Gastrocnemius medialis (tissue), 4 donors: ENCODE measurements around the gene PRDX5. TPM values are rescaled to one million over a fixed set of nuclear protein-coding genes. Genes with fewer than 3 reads are reported as not detected.

Source experiments
- ATAC-seq, 2 donors: fragments of 150-250 bp; one replicate each; pipeline ENCODE4 v1.9.1; 2016
- DNase-seq, 2 donors: peaks; one replicate each; pipeline ENCODE4 v3.0.0-alpha.2; 2019
- H3K27ac ChIP-seq, 4 donors: fragments of 200-600 bp; sonication (generic); 1 replicate in 1 of 4; 2 replicates in 3 of 4; pipeline ENCODE4 v1.5.1; 2016 to 2018; ENCODE audit warnings: mild to moderate bottlenecking in 2 of 4, moderate library complexity in 1 of 4
- H3K27me3 ChIP-seq, 3 donors: fragments of 200-600 bp; sonication (generic) in 2 of 3; 1 replicate in 1 of 3; 2 replicates in 2 of 3; pipeline versions ENCODE4 v1.5.1 to v1.6.0; 2016 to 2019; ENCODE audit warnings: mild to moderate bottlenecking in 1 of 3, moderate library complexity in 1 of 3
- H3K36me3 ChIP-seq, 2 donors: fragments of 200-600 bp; sonication (generic) in 1 of 2; one replicate each; pipeline ENCODE4 v1.5.1; 2017 to 2018
- H3K4me1 ChIP-seq, 2 donors: fragments of 200-600 bp; sonication (generic) in 1 of 2; one replicate each; pipeline ENCODE4 v1.5.1; 2016 to 2017; ENCODE audit warnings: mild to moderate bottlenecking in 2 of 2
- H3K4me3 ChIP-seq, 4 donors: fragments of 200-600 bp; sonication (generic) in 3 of 4; 1 replicate in 1 of 4; 2 replicates in 3 of 4; pipeline ENCODE4 v1.5.1; 2016 to 2019; ENCODE audit warnings: mild to moderate bottlenecking in 2 of 4
- H3K9me3 ChIP-seq, 3 donors: fragments of 200-600 bp; sonication (generic) in 2 of 3; 1 replicate in 1 of 3; 2 replicates in 2 of 3; pipeline ENCODE4 v1.5.1; 2016 to 2019
- CTCF ChIP-seq, 5 experiments: fragments of 450-650 bp in 3 of 5; fragments of 200-600 bp in 2 of 5; sonication (generic) in 2 of 5; IDR thresholded peaks in 4 of 5; conservative IDR thresholded peaks in 1 of 5; 1 replicate in 4 of 5; 2 replicates in 1 of 5; pipeline ENCODE4 v1.5.1; 2016 to 2019; ENCODE audit warnings: antibody characterized with exemption in 5 of 5, mild to moderate bottlenecking in 3 of 5, moderate library complexity in 3 of 5
- POLR2A ChIP-seq, 2 donors: fragments of 450-650 bp; IDR thresholded peaks; one replicate each; pipeline ENCODE4 v1.6.1; 2017; ENCODE audit warnings: antibody characterized with exemption in 2 of 2, mild to moderate bottlenecking in 2 of 2, moderate library complexity in 2 of 2
- in situ Hi-C, 4 donors: fragments of 200-750 bp; cut with MboI; loops; one replicate each; pipeline versions ENCODE4 v1.15.0 to v1.8.0; 2017; ENCODE audit warnings: low sequenced_read_pairs in 4 of 4
- intact Hi-C: fragments of 100-400 bp; cut with DNase I; formaldehyde crosslinking; loops from one replicate; pipeline ENCODE4 v1.15.1; 2023; ENCODE audit warnings: low total_unique reads
- total RNA-seq, 4 donors: library from RNA; depleted of rRNA; stranded (reverse); fragments of >200 nt; gene quantifications; one replicate each; pipeline versions ENCODE4 v1.1.0 to v1.2.3, GENCODE V29; 2016

Gene PRDX5
- total RNA-seq, 4 donors from 2014 or later = 170 to 257 (median 219) TPM

DNA sequence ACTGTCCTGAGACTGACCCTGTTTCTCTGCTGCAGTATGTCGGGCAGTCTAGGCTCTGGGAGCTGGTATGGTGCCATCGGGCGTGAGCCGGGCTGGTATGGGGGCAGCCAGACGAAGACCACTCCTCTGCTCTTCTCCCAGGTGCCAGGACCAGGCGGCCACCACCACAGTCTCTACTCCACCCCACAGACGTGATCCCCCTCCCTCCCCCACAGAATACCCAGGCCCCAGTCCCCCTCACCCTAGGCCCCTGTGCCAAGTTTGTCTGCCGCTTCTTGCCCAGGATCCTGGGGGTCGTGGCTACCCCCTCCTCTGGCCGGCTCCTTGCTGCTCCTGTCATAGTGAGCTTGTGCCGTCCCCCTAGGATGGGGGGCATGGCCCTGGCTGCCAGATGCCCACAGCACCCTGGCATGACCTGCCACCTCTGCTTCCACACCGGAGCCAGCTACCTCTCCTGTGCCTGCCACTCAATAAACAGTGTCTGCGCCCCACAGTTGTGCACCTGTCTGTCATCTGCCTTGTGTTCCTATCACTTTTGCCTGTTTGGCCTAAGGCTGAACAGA lies 28.8 kb upstream of the PRDX5 start:
- no peak for TF ChIP-seq POLR2A (IDR thresholded peaks at IDR 0.05)
- no peak for TF ChIP-seq CTCF (IDR thresholded peaks at IDR 0.05 in 4 of 5, conservative IDR thresholded peaks at IDR 0.05 in 1 of 5)
- H3K4me3 ChIP-seq = no peak overlapping the region
- no peak for ATAC-seq
- peaks cover 20 to 31% (median 29%) of the 10 kb centered on the region in 3 donors for H3K27me3 ChIP-seq
- H3K9me3 ChIP-seq = no peaks in the 10 kb centered on the region
- intact Hi-C loops (no loop called here), in situ Hi-C loops (no loop called here)
- H3K4me1 ChIP-seq = peaks cover 12 to 21% of the 10 kb centered on the region in 2 donors
- H3K27ac ChIP-seq = no peak overlapping the region
- no peaks in the 10 kb centered on the region for H3K36me3 ChIP-seq
- DNase-seq = no peak

GRCh38 chr11:64290352-64291261 lies 27.3 kb upstream of the PRDX5 start:
- in situ Hi-C loops (no loop called here), intact Hi-C loops (no loop called here)
- Histone ChIP-seq H3K36me3 (no peaks in the 10 kb centered on the region), H3K9me3 (no peaks in the 10 kb centered on the region), H3K27ac (no peak overlapping the region), H3K4me3 (no peak overlapping the region), H3K4me1 (peaks cover 11 to 18% of the 10 kb centered on the region in 2 donors), H3K27me3 (peaks cover 34 to 46% (median 42%) of the 10 kb centered on the region in 3 donors)
- no peak for DNase-seq
- TF ChIP-seq POLR2A (IDR thresholded peaks at IDR 0.05) = no peak
- ATAC-seq = no peak

- Histone ChIP-seq H3K9me3 (no peaks in the 10 kb centered on the region), H3K4me1 (peaks cover 7 to 13% of the 10 kb centered on the region in 2 donors), H3K4me3 (peak within 1 kb of the TSS; percentile 30 to 38 (median 35)), H3K36me3 (no peaks in the 10 kb centered on the region), H3K27ac (no peak within 1 kb of the TSS), H3K27me3 (peaks cover 35 to 50% (median 46%) of the 10 kb centered on the region in 3 donors)
- TF ChIP-seq POLR2A (IDR thresholded peaks at IDR 0.05) (no peak), CTCF (IDR thresholded peaks at IDR 0.05 in 4 of 5, conservative IDR thresholded peaks at IDR 0.05 in 1 of 5) (no peak)
- ATAC-seq = no peak
- intact Hi-C loops = no loop called here
- DNase-seq = no peak
- in situ Hi-C loops = no loop called here
Measured at GRCh38 chr11:64291262-64291751, 26.6 kb upstream of the PRDX5 start, which contains the start of gene KCNK4. TSS of gene KCNK4 (plus strand) at chr11:64291302. CDS start at chr11:64293019, 1,717 bp downstream.

GRCh38 chr11:64291752-64292459 lies 26.0 kb upstream of the PRDX5 start:
- Histone ChIP-seq H3K27ac (no peak overlapping the region), H3K36me3 (no peaks in the 10 kb centered on the region), H3K4me3 (peak overlapping the region; percentile 30 to 38 (median 35)), H3K9me3 (no peaks in the 10 kb centered on the region), H3K4me1 (peaks cover 1 to 7% of the 10 kb centered on the region in 2 donors), H3K27me3 (peaks cover 41 to 55% (median 52%) of the 10 kb centered on the region in 3 donors)
- intact Hi-C loops = no loop called here
- DNase-seq (no peak), ATAC-seq (no peak)
- TF ChIP-seq CTCF (IDR thresholded peaks at IDR 0.05 in 4 of 5, conservative IDR thresholded peaks at IDR 0.05 in 1 of 5) = no peak
- TF ChIP-seq POLR2A (IDR thresholded peaks at IDR 0.05) = no peak
- in situ Hi-C loops = no loop called here
